Ovary (tissue), 3 donors: ENCODE measurements around the gene TNFRSF1A.

Source experiments
- EP300 ChIP-seq: sonication (generic); formaldehyde crosslinking; IDR thresholded peaks from one replicate; pipeline ENCODE4 v1.6.1; 2017; ENCODE audit warnings: antibody characterized with exemption
- POLR2A ChIP-seq: fragments of 450-650 bp; IDR thresholded peaks from one replicate; pipeline ENCODE4 v1.6.1; 2017; ENCODE audit warnings: antibody characterized with exemption, mild to moderate bottlenecking, moderate library complexity
- TF ChIP-seq, protein P1 (sequence below), 3 donors: fragments of 450-650 bp in 2 of 3; fragments of 200-600 bp in 1 of 3; IDR thresholded peaks; one replicate each; pipeline versions ENCODE4 v1.5.1 to v1.8.0; 2016 to 2022; ENCODE audit warnings: antibody characterized with exemption in 3 of 3, mild to moderate bottlenecking in 1 of 3
- donor health status: DM: no; HTN: no; CAD: no.

DNA sequence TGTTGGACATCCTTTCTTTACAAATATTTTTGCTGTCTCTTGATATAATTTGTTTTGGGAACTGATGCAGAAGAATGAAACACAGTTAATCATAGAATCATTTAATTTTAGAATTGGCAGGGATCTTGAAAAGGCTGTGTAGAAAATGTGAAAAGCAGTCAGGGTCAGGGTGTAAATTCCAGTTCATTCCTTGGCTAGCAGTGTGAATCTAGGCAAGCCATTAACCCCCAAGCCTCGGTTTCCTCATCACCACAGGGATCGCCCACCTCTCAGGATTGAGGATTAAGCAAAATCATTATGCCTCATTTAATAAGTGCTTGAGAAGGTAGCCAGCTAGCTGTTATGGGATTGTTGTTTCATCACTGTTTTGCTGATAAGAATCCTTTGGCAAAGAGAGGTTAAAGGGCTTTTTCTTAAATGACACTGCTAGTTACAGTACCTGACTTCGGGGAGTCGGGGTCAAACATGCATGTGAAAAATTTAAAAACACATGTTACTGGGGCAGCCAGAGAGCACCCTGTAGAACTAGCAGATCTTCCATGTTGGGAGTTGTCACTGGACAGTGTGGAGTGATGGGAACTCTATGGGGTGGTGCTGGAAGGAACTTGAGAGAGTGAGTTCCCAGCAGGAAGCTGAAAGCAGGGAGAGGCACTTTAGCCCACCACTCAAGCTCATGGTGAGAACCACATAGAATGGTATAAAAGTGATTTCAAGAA, 10.7 kb downstream of the TNFRSF1A start:
- TF ChIP-seq, protein P1, sequence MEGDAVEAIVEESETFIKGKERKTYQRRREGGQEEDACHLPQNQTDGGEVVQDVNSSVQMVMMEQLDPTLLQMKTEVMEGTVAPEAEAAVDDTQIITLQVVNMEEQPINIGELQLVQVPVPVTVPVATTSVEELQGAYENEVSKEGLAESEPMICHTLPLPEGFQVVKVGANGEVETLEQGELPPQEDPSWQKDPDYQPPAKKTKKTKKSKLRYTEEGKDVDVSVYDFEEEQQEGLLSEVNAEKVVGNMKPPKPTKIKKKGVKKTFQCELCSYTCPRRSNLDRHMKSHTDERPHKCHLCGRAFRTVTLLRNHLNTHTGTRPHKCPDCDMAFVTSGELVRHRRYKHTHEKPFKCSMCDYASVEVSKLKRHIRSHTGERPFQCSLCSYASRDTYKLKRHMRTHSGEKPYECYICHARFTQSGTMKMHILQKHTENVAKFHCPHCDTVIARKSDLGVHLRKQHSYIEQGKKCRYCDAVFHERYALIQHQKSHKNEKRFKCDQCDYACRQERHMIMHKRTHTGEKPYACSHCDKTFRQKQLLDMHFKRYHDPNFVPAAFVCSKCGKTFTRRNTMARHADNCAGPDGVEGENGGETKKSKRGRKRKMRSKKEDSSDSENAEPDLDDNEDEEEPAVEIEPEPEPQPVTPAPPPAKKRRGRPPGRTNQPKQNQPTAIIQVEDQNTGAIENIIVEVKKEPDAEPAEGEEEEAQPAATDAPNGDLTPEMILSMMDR (IDR thresholded peaks at IDR 0.05), result no peak
- TF ChIP-seq EP300 (no peak), POLR2A (no peak)
